Natural killer cell treated with Interleukin-12 subunit alpha and Interleukin-12 subunit beta and Interleukin-15 and Interleukin-18, amount 100 ng/mL, for 72 hours (primary cell): ENCODE data around the gene PPL. TPM values are rescaled to one million over a fixed set of nuclear protein-coding genes. Genes with fewer than 3 reads are reported as not detected.
A peak's percentile ranks its signal among the peaks of the same experiment; 100 is the strongest.

Experiments used
- ATAC-seq, 2 donors: fragments of 150-1000 bp; cut with Tn5 transposase in 1 of 2; sonication (Bioruptor Pico), chemical (Tn5 transposase) in 1 of 2; 2 replicates each; pipeline ENCODE4 v1.10.0; 2021
- DNase-seq: peaks from one replicate; pipeline ENCODE4 v3.0.0; 2022; ENCODE audit warnings: low spot score
- H3K27ac Mint-ChIP-seq, 2 donors: 1 replicate in 1 of 2; 2 replicates in 1 of 2; pipeline ENCODE4 v1.8.0; 2022; ENCODE audit warnings: mixed read lengths in 2 of 2, mild to moderate bottlenecking in 1 of 2, moderate library complexity in 1 of 2
- H3K27me3 Mint-ChIP-seq, 2 donors: 1 replicate in 1 of 2; 2 replicates in 1 of 2; pipeline ENCODE4 v1.8.0; 2022; ENCODE audit warnings: mixed read lengths in 2 of 2
- H3K36me3 Mint-ChIP-seq: one replicate; pipeline ENCODE4 v1.8.0; 2022; ENCODE audit warnings: mixed read lengths
- H3K4me1 Mint-ChIP-seq, 2 donors: 1 replicate in 1 of 2; 2 replicates in 1 of 2; pipeline ENCODE4 v1.8.0; 2022; ENCODE audit warnings: low read depth in 2 of 2, mixed read lengths in 2 of 2, mild to moderate bottlenecking in 1 of 2
- H3K4me3 Mint-ChIP-seq: one replicate; pipeline ENCODE4 v1.8.0; 2022; ENCODE audit warnings: mixed read lengths
- H3K9me3 Mint-ChIP-seq: 2 replicates; pipeline ENCODE4 v1.8.0; 2022; ENCODE audit warnings: mixed read lengths
- total RNA-seq, 2 donors: library from RNA; stranded (reverse); gene quantifications; one replicate each; pipeline ENCODE4 v1.2.3, GENCODE V29; 2022

The PPL gene
- total RNA-seq, 2 donors from 2014 or later = not detected

GRCh38 chr16:4890686-4891085 lies 46.3 kb downstream of the PPL start:
- DNase-seq (no peak), ATAC-seq (no peak)
- Mint-ChIP-seq H3K36me3 (peaks cover 8% of the 10 kb centered on the region), H3K27me3 (no peaks in the 10 kb centered on the region), H3K9me3 (no peaks in the 10 kb centered on the region), H3K4me3 (no peak overlapping the region), H3K4me1 (peaks cover 0 to 3% of the 10 kb centered on the region in 2 donors), H3K27ac (no peak overlapping the region)

- Mint-ChIP-seq H3K4me1 (peaks cover 0 to 3% of the 10 kb centered on the region in 2 donors), H3K27ac (no peak overlapping the region), H3K36me3 (peaks cover 9% of the 10 kb centered on the region), H3K4me3 (no peak overlapping the region), H3K27me3 (no peaks in the 10 kb centered on the region), H3K9me3 (no peaks in the 10 kb centered on the region)
- DNase-seq (no peak), ATAC-seq (no peak)
Measured at GRCh38 chr16:4890026-4890425, 46.9 kb downstream of the PPL start.

GRCh38 chr16:4888428-4889135 lies 48.4 kb downstream of the PPL start:
- Mint-ChIP-seq H3K36me3 (peaks cover 22% of the 10 kb centered on the region), H3K4me3 (no peak overlapping the region), H3K27me3 (no peaks in the 10 kb centered on the region), H3K9me3 (no peaks in the 10 kb centered on the region), H3K4me1 (peaks cover 0 to 9% of the 10 kb centered on the region in 2 donors), H3K27ac (no peak overlapping the region)
- ATAC-seq (no peak), DNase-seq (no peak)

GRCh38 chr16:4886151-4886550 lies 50.8 kb downstream of the PPL start:
- ATAC-seq (no peak), DNase-seq (no peak)
- H3K9me3 Mint-ChIP-seq = no peaks in the 10 kb centered on the region
- H3K4me1 Mint-ChIP-seq = peaks cover 0 to 9% of the 10 kb centered on the region in 2 donors
- H3K27ac Mint-ChIP-seq = no peak overlapping the region
- no peaks in the 10 kb centered on the region for H3K27me3 Mint-ChIP-seq
- no peak overlapping the region for H3K4me3 Mint-ChIP-seq
- H3K36me3 Mint-ChIP-seq = peaks cover 22% of the 10 kb centered on the region

- no peak for ATAC-seq
- peak overlapping the region in 1 of 2 donors; percentile 54 for H3K27ac Mint-ChIP-seq
- no peak for DNase-seq
- H3K27me3 Mint-ChIP-seq = no peaks in the 10 kb centered on the region
- no peaks in the 10 kb centered on the region for H3K9me3 Mint-ChIP-seq
- peaks cover 22% of the 10 kb centered on the region for H3K36me3 Mint-ChIP-seq
- H3K4me1 Mint-ChIP-seq = peaks cover 0 to 9% of the 10 kb centered on the region in 2 donors
- H3K4me3 Mint-ChIP-seq = no peak overlapping the region
Measured at GRCh38 chr16:4884972-4885874, 51.7 kb downstream of the PPL start.

- ATAC-seq (no peak), DNase-seq (no peak)
- Mint-ChIP-seq H3K4me3 (no peak overlapping the region), H3K27ac (peak overlapping the region in 1 of 2 donors; percentile 54), H3K27me3 (no peaks in the 10 kb centered on the region), H3K9me3 (no peaks in the 10 kb centered on the region), H3K36me3 (peaks cover 22% of the 10 kb centered on the region), H3K4me1 (peaks cover 0 to 9% of the 10 kb centered on the region in 2 donors)
Measured at GRCh38 chr16:4884209-4884608, 52.7 kb downstream of the PPL start.

- DNase-seq (no peak), ATAC-seq (no peak)
- H3K27me3 Mint-ChIP-seq = no peaks in the 10 kb centered on the region
- peaks cover 27% of the 10 kb centered on the region for H3K36me3 Mint-ChIP-seq
- no peak overlapping the region for H3K4me3 Mint-ChIP-seq
- no peaks in the 10 kb centered on the region for H3K9me3 Mint-ChIP-seq
- no peak overlapping the region for H3K27ac Mint-ChIP-seq
- H3K4me1 Mint-ChIP-seq = peaks cover 0 to 9% of the 10 kb centered on the region in 2 donors
Measured at GRCh38 chr16:4883501-4883900, 53.4 kb downstream of the PPL start.

GRCh38 chr16:4882633-4883285 lies 54.2 kb downstream of the PPL start:
- no peak overlapping the region for H3K27ac Mint-ChIP-seq
- ATAC-seq = no peak
- peaks cover 27% of the 10 kb centered on the region for H3K36me3 Mint-ChIP-seq

GRCh38 chr16:4882000-4882632 lies 54.8 kb downstream of the PPL start:
- H3K36me3 Mint-ChIP-seq = peaks cover 31% of the 10 kb centered on the region
- no peak overlapping the region for H3K4me3 Mint-ChIP-seq
- no peaks in the 10 kb centered on the region for H3K9me3 Mint-ChIP-seq
- H3K27ac Mint-ChIP-seq = no peak overlapping the region
- ATAC-seq (no peak), DNase-seq (no peak)
- H3K4me1 Mint-ChIP-seq = peaks cover 0 to 9% of the 10 kb centered on the region in 2 donors
- H3K27me3 Mint-ChIP-seq = no peaks in the 10 kb centered on the region

More at GRCh38 chr16:4882633-4883285, 54.2 kb downstream of the PPL start:
- no peak for DNase-seq
- Mint-ChIP-seq H3K9me3 (no peaks in the 10 kb centered on the region), H3K4me3 (no peak overlapping the region), H3K27me3 (no peaks in the 10 kb centered on the region), H3K4me1 (peaks cover 0 to 9% of the 10 kb centered on the region in 2 donors)

- DNase-seq = no peak
- H3K4me3 Mint-ChIP-seq = no peak overlapping the region
- no peak overlapping the region for H3K27ac Mint-ChIP-seq
- no peaks in the 10 kb centered on the region for H3K27me3 Mint-ChIP-seq
- peak in 1 of 2 donors; percentile 22 for ATAC-seq
- peaks cover 0 to 6% of the 10 kb centered on the region in 2 donors for H3K4me1 Mint-ChIP-seq
- H3K9me3 Mint-ChIP-seq = no peaks in the 10 kb centered on the region
- peaks cover 23% of the 10 kb centered on the region for H3K36me3 Mint-ChIP-seq
Measured at GRCh38 chr16:4880006-4880580, 56.9 kb downstream of the PPL start.

GRCh38 chr16:4879049-4879448 lies 57.9 kb downstream of the PPL start:
- no peak overlapping the region for H3K4me3 Mint-ChIP-seq

GRCh38 chr16:4877380-4877685 lies 59.6 kb downstream of the PPL start:
- Mint-ChIP-seq H3K9me3 (no peaks in the 10 kb centered on the region), H3K27me3 (no peaks in the 10 kb centered on the region), H3K27ac (no peak overlapping the region), H3K4me3 (no peak overlapping the region), H3K4me1 (no peaks in the 10 kb centered on the region), H3K36me3 (peaks cover 9% of the 10 kb centered on the region)
- DNase-seq = no peak
- no peak for ATAC-seq

More at GRCh38 chr16:4879049-4879448, 57.9 kb downstream of the PPL start:
- no peak overlapping the region for H3K27ac Mint-ChIP-seq
- DNase-seq (no peak), ATAC-seq (no peak)
- H3K27me3 Mint-ChIP-seq = no peaks in the 10 kb centered on the region
- H3K36me3 Mint-ChIP-seq = peaks cover 12% of the 10 kb centered on the region
- H3K4me1 Mint-ChIP-seq = no peaks in the 10 kb centered on the region
- H3K9me3 Mint-ChIP-seq = no peaks in the 10 kb centered on the region

GRCh38 chr16:4876646-4877379 lies 60.1 kb downstream of the PPL start:
- Mint-ChIP-seq H3K36me3 (peaks cover 9% of the 10 kb centered on the region), H3K4me3 (no peak overlapping the region), H3K4me1 (peaks cover 0 to 2% of the 10 kb centered on the region in 2 donors), H3K9me3 (no peaks in the 10 kb centered on the region), H3K27ac (no peak overlapping the region), H3K27me3 (no peaks in the 10 kb centered on the region)
- ATAC-seq (no peak), DNase-seq (no peak)
